Heart right ventricle (tissue), 16 donors: ENCODE measurements around the gene HK1. TPM values are rescaled to one million over a fixed set of nuclear protein-coding genes. Genes with fewer than 3 reads are reported as not detected.
A peak's percentile ranks its signal among the peaks of the same experiment; 100 is the strongest.

Experiments used
- ATAC-seq, 8 donors: fragments of 200-7000 bp; cut with Tn5 transposase; one replicate each; pipeline ENCODE4 v1.9.1; 2020; ENCODE audit warnings: mild to moderate bottlenecking in 8 of 8, moderate library complexity in 8 of 8, moderate number of reproducible peaks in 1 of 8
- DNase-seq, 2 donors: peaks; one replicate each; pipeline ENCODE4 v3.0.0-alpha.2; 2020
- H3K27ac ChIP-seq, 10 donors: fragments of 200-600 bp; sonication (generic) in 2 of 10; one replicate each; pipeline versions ENCODE4 v1.5.0 to v1.8.0; 2020 to 2022; ENCODE audit warnings: mild to moderate bottlenecking in 3 of 10
- H3K27me3 ChIP-seq, 7 donors: fragments of 200-600 bp; one replicate each; pipeline ENCODE4 v1.8.0; 2021 to 2022; ENCODE audit warnings: mild to moderate bottlenecking in 2 of 7
- H3K36me3 ChIP-seq, 9 donors: fragments of 200-600 bp; sonication (generic) in 1 of 9; one replicate each; pipeline versions ENCODE4 v1.5.0 to v1.8.0; 2020 to 2022; ENCODE audit warnings: mild to moderate bottlenecking in 2 of 9
- H3K4me1 ChIP-seq, 9 donors: fragments of 200-600 bp; sonication (generic) in 1 of 9; one replicate each; pipeline versions ENCODE4 v1.5.0 to v1.8.0; 2020 to 2022; ENCODE audit warnings: mild to moderate bottlenecking in 4 of 9
- H3K4me3 ChIP-seq, 10 donors: fragments of 200-600 bp; sonication (generic) in 2 of 10; one replicate each; pipeline versions ENCODE4 v1.5.0 to v1.8.0; 2020 to 2022; ENCODE audit warnings: mild to moderate bottlenecking in 7 of 10, moderate library complexity in 2 of 10
- H3K9me3 ChIP-seq, 11 donors: fragments of 200-600 bp in 10 of 11; sonication (generic) in 2 of 11; one replicate each; pipeline versions ENCODE4 v1.5.0 to v1.8.0; 2013 to 2022; ENCODE audit warnings: mild to moderate bottlenecking in 2 of 11, control low read depth in 1 of 11, moderate library complexity in 1 of 11
- CTCF ChIP-seq, 9 donors: fragments of 200-600 bp; sonication (generic) in 2 of 9; IDR thresholded peaks; one replicate each; pipeline versions ENCODE4 v1.5.0 to v1.8.0; 2021 to 2022; ENCODE audit warnings: antibody characterized with exemption in 9 of 9, mild to moderate bottlenecking in 5 of 9, moderate library complexity in 1 of 9
- WGBS, 2 donors: extraction: QIAGEN DNeasy Blood & Tissue Kit; methylation state at CpG; one replicate each; pipeline ENCODE4 v1.1.7; 2013; ENCODE audit warnings: inconsistent platforms in 1 of 2; 5-methylcytosine and 5-hydroxymethylcytosine counted together
- intact Hi-C, 10 donors: fragments of 100-400 bp; cut with DNase I; formaldehyde crosslinking; loops; one replicate each; pipeline versions ENCODE4 v1.11.1 to v1.14.2; 2022
- polyA plus RNA-seq, 2 donors: library from polyadenylated mRNA; stranded (reverse); fragments of 200-250 nt; gene quantifications; one replicate each; pipeline ENCODE4 v1.2.3, GENCODE V29; 2013
- total RNA-seq, 10 donors: library from RNA; stranded (reverse); fragmentation: NEBNext Ultra II Directional in 3 of 10; extraction: Animal tissue kit (Norgen Biotek cat#: 25700) in 3 of 10; gene quantifications; one replicate each; pipeline versions ENCODE4 v1.2.1 to v1.2.4, GENCODE V29; 2021 to 2023
- donor health status: Arrhythmogenic right ventricular cardiomyopathy.
- donor health status: ischemic (EF 13 %, LVEDD 7.1; RV severe dilation, severe dysfunction).
- donor health status: healthy with polysubstance abuse.
- donor health status: DM: no; HTN: yes; CAD: no.
- donor health status: DM: no; HTN: no; CAD: no.
- donor health status: ischemic (EF 25% LVEDD 6.9; RV normal size, moderate dysfunction).
- donor health status: ischemic (EF 25% LVEDD 5.7; RV mildly dilated, moderate dysfunction).
- donor health status: healthy.
- donor health status: DM: yes; HTN: yes; CAD: no.
- donor health status: Ischemic cardiomyopathy.
- donor health status: ischemic (EF 35%, LVEDD 5.7; RV mildly dilated, moderate dysfunction).
- donor health status: nonischemic (EF 11% LVEDD 7.7; RV severe dilation, severe dysfunction).
- donor health status: DM: yes; HTN: yes; CAD: no.
- donor health status: PGD.
- donor health status: ischemic (EF 29% LVEDD 5.4; RV normal size, mild dysfunction).
- donor health status: nonischemic (EF 23%, LVEDD 6.1; RV moderate dilation, normal function).

Gene HK1
- total and polyA plus RNA-seq, 12 donors: 51.9 to 322 (median 233) TPM

DNA sequence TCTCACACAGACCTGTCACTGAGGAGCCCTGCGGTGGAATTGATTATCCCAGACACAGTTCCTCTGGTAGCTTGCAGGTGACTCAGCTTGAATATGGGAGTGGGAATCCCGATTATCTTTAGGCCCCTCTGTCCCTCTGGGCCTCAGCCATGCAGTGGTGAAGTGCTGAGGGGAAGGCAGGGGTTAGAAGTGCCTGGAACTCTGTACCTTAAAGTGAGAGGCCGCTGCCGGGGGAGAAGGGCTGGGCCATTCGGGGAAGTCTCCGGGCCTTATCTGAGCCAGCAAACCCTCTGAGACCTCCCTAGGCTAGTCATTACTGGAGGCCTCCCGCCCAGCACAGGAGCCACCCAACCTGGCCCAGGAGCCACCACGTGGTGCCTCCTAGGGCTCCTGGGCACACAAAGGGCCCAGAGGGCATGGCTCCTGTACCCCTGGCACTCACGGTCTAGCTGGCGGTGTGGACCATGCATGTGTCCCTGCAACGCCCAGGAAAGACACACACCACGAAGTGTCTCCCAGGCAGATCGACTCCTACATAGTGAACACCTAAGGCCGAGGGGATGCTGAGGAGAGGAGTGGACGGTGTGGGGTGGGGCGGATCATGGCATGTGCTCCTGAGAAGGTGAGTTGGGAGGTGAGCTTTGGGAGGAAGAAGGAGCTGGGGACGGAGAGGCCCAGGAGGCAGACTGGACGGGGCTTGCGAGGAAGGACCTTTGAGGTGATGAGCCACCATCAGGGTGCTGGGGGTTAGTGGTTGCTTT is 56.2 kb downstream of the HK1 start:
- 57 to 65% methylated on average over 19 of the region's 19 CpGs for WGBS, 2 donors
- ATAC-seq (peak; percentile 1 to 32 (median 4)), DNase-seq (no peak)
- Histone ChIP-seq H3K4me1 (peaks cover 51 to 100% (median 98%) of the 10 kb centered on the region in 9 donors), H3K27ac (peak overlapping the region; percentile 76 to 89 (median 84)), H3K36me3 (peaks cover 0 to 23% (median 0%) of the 10 kb centered on the region in 9 donors), H3K9me3 (no peaks in the 10 kb centered on the region), H3K4me3 (peak overlapping the region in 5 of 10 donors; percentile 0 to 24 (median 8)), H3K27me3 (no peaks in the 10 kb centered on the region)
- no peak for TF ChIP-seq CTCF (IDR thresholded peaks at IDR 0.05)
- intact Hi-C loops: loop anchor here in 2 of 10 donors (5.0 kb wide), 1 partner anchor 43 kb away; no protein-coding TSS in a partner anchor

DNA sequence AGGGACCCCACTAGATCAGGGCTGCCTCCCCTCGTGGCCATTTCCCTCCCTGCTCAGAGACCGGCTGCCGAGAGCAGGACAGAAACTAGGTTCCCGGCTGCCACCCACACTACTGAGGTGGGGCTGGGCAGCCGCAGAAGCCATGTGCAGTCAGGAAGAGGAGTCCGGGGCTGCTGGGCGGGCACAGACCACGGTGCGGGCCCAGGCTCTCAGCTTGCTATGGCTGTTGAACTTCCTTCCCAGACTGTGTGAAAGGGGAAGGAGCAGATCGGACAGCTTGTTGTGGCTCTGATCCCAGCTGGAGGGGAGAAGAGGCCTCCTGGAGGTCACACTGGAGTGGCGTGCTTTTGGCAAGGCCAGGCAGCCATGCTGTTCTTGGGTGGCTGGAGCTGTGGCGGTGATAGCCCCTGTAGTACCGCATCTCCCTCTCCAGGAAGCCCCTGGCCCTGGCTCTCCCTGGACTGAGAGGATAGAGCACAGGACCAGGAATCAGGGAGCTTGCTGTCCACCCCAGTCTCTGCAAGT is 56.8 kb downstream of the HK1 start:
- peak; percentile 64 to 71 for DNase-seq
- Histone ChIP-seq H3K27ac (peak overlapping the region; percentile 76 to 89 (median 84)), H3K27me3 (no peaks in the 10 kb centered on the region), H3K36me3 (peaks cover 0 to 17% (median 0%) of the 10 kb centered on the region in 9 donors), H3K9me3 (no peaks in the 10 kb centered on the region), H3K4me1 (peaks cover 51 to 100% (median 98%) of the 10 kb centered on the region in 9 donors), H3K4me3 (peak overlapping the region in 5 of 10 donors; percentile 0 to 24 (median 8))
- 11 to 14% methylated on average over 13 of the region's 13 CpGs for WGBS, 2 donors
- ATAC-seq: peak; percentile 63 to 75 (median 68)
- intact Hi-C loops: loop anchor here in 1 of 10 donors (5.0 kb wide), 1 partner anchor 42 kb away; no protein-coding TSS in a partner anchor
- TF ChIP-seq CTCF (IDR thresholded peaks at IDR 0.05): peak in 2 of 9 donors; percentile 5 to 12

DNA sequence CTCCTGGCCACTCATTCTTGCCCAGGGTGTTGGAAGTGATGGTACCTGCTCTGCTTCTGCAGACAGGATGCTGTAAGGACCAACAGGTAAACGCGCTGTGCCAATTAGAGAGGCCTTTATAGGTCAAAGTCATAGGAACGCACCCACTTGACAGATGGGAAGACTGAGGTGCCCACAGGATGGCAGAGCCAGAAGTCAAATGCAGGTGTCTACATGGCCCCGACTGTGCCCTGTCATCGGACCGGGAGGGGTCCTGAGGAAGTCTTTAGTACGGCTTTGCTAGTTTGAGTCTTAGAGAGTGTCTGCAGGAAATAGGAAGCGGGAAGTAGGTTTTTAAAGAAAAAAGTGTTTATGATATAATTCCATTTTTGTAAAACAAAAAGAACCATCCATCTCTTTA is 57.3 kb downstream of the HK1 start:
- WGBS, 2 donors: 87 to 90% methylated on average over 8 of the region's 8 CpGs
- peak overlapping the region in 4 of 10 donors; percentile 0 to 24 (median 14) for H3K4me3 ChIP-seq

More for the DNA sequence above, 57.3 kb downstream of the HK1 start:
- Histone ChIP-seq H3K27me3 (no peaks in the 10 kb centered on the region), H3K36me3 (peaks cover 0 to 12% (median 0%) of the 10 kb centered on the region in 9 donors), H3K27ac (peak overlapping the region; percentile 76 to 89 (median 84)), H3K9me3 (no peaks in the 10 kb centered on the region), H3K4me1 (peaks cover 51 to 100% (median 97%) of the 10 kb centered on the region in 9 donors)
- ATAC-seq: no peak
- no peak for DNase-seq
- intact Hi-C loops: loop anchor here in 1 of 10 donors (5.0 kb wide), 1 partner anchor 42 kb away; no protein-coding TSS in a partner anchor
- TF ChIP-seq CTCF (IDR thresholded peaks at IDR 0.05): no peak
